NCI-H1048 (cell line): ENCODE data around the gene SEC61B.
"Not testable (repeated sequence)": the region's sequence is repeated elsewhere in the genome, so short reads cannot be mapped to it uniquely, and the experiment has no call there.

Experiments used
- DNase-seq: peaks from one replicate; lab custom pipeline; 2025; lab: John Stamatoyannopoulos, UW

The SEC61B gene

DNA sequence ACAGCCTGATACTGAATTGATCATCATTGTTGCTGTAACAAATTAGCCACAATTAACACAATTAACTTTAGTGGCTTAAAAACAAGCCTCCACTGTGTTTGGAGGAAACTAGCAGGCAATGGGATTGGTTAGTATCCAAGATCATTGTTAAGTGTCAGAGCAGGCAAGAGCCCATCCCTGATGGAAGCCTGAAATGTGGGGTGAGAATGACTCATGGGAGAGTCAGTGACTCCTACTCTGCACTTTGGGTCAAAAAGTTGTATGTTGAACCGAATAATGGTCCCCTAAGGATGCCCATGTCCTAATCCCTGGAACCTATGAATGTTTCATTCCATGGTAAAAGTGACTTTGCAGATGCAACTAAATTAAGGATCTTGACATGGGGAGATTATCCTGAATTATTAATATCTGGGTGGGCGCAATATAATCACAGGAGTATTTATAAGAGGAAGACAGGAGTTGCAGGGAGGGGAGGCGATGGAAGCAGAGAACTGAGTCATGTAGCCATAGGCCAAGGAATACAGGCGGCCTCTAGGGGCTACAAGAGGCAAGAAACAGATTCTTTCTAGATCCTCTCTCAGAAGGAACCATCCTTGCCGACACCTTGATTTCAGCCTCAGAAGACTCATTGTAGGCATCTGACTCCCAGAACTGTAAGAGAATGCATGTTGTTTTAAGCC is 29.2 kb upstream of the SEC61B start:
- DNase-seq: no peak

DNA sequence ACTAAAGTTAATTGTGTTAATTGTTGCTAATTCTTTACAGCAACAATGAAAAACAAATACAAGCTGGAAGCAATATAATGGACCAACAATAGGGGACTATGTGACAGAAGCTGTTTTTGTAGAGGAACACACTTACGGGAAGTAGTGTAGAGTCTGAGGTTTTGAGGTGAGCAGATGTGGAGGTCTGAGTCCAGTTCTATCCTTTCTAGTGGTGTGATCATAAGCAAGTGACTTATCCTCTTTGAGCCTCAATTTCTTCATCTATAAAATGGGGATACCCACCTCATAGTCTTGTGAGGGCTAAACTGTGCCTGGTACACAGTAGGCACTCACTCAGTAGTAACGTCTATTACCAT is 28.6 kb upstream of the SEC61B start:
- no peak for DNase-seq

DNA sequence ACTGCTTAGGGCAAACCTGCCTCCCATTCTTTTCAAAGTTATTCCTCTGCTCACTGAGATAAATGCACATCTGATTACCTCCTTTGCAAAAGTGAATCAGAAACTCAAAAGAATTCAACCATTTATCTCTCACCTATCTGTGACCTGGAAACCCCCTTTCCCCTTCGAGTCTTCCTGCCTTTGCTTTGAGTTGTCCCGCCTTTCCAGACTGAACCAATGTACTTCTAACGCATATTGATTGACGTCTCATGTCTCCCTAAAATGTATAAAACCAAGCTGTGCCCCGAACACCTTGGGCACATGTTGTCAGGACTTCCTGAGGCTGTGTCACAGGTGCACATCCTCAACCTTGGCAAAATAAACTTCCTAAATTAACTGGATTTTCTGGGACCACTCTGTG is 25.6 kb upstream of the SEC61B start:
- not testable (repeated sequence) for DNase-seq

DNA sequence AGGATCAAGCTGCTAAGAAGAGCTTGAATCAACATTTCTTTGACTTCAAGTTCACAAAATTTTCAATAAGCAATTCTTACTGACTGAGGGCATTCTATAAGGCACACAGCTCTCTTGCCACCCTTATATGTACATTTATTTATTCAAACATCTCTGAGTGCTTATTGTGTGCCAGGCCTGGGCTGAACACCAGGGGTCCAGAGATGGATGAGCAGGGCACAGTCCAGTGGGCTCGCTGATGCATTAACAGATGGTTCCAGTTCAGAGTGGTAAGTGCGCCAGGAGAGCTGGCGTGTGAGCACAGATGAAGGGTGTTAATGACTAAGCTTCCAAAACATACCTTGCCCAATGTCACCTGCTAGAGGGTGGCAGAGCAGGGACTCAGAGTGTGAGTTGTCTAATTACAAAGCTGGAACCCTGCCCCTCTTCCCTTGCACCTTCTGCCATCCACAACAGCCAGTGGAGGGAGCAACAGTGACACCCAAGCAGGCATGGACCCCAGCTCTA is 24.9 kb upstream of the SEC61B start:
- DNase-seq: no peak

DNA sequence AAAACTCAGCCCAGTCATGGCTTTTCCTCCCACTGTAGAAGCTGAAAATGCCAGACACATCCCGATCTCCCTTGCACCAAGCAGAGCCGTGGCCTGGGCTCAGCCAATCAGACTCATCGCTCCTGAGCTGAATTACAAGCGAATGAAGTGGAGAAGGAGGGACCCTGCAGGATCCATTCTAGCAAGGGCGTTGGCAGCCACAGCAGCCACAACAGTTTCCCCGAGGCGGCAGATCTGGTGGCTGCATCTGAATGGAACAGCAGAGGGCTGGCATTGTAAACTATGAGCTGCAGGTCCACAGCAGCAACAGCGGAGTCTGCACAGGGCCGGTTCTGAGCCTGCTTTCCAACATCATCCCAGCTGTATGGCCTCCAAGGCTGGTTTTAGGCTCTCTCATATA is 24.1 kb upstream of the SEC61B start:
- no peak for DNase-seq

DNA sequence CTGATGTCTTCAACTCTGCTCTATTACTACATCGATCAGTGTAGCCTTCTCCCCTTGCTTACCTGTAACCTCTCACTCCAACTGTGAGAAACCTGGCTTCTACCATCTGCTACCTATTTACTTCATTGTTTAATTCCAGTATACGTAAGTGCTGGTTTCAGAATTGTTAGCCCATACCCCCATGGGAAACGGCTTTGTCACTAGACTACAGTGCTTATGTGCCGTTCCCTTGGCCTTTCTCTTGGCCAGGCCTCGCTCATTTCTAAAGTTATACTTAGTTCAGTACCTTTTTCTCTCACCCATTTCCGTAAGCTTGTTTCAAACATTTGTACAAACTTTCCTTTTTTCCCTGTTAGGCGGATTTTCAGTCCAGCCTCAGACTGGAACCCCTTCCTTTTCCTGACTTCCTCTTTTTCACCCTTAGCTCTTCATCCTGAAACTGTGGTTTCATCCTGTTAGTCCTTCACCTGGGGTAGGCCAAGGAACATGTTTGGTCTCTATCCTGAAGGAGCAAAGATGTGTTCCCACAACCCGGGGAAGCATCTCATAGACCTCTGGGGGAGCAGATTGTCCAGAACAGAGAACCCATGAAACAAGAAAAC is 22.0 kb upstream of the SEC61B start:
- DNase-seq: no peak

DNA sequence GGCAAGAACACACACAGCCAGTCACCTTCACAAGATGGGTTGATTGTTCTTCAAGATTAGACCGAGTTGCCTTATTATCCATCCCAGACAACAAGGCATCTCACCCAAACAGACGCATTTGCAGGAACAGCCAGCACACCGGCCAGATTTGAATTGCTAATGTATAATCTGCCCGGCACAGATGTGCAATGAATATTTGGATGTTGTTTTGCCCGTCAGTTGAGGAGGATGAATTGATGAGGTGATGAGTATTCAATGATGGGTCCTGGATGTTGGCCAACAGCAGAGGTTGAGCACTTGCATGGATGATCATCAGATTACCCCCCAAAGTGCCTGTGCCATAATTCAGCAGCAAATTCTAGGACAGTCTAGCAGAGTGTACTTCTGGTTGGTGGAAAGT is 20.5 kb upstream of the SEC61B start:
- no peak for DNase-seq

DNA sequence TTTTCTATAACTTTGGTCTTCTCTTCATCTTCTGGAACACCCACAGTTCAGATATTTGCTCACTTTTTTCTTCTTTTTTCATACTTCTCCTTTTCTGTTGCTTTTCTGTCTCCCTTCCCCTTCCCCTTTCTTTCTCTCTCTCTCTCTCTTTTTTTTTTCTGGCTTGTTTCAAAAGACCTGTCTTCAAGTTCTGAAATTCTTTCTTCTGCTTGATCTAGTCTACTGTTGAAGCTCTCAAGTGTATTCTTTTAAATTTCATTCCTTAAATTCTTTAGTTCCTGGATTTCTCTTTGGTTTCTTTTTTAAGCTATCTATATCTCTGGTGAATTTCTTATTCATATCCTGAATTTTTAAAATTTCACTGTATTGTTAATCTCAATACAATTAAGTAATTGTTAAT is 11.5 kb upstream of the SEC61B start:
- no peak for DNase-seq

DNA sequence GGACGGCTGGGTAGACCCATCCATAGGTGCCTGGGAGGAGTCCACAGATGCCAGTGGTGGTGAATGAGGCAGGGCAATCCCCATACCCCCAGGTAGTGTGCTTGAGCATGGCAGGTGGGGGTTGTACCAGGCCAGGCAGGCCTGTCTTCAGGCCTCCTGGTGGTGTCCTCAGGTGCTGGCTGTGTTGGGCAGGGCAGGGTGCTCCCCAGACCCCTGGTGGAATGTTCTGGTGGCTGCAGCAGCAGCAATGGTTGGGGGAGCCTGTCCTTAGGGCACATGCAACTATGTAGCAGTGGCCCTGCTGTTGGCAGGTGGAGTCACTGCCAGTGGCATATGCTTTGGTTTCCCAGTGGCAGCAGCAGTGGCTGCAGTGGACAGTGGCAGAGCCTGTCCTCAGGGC is 10.3 kb upstream of the SEC61B start:
- no peak for DNase-seq

DNA sequence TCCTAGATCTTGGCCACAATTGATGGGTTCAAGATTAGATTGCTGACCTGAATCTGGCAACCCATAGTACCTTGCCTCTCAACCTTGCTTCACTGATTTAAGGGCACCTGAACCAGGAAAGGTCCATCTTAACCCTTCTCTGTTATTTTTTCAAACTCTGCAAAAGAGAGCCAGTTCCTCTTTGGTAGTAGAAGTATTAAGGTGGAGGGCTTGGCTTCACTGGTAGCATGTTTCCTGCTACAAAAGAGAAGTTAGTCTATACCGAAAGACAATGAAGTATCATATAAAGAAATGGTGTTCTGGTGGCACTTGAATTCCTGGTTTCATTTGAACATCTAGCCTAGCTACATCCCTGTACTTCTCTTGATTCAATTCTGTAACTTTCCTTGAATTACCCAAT is 8.9 kb upstream of the SEC61B start:
- DNase-seq: no peak

DNA sequence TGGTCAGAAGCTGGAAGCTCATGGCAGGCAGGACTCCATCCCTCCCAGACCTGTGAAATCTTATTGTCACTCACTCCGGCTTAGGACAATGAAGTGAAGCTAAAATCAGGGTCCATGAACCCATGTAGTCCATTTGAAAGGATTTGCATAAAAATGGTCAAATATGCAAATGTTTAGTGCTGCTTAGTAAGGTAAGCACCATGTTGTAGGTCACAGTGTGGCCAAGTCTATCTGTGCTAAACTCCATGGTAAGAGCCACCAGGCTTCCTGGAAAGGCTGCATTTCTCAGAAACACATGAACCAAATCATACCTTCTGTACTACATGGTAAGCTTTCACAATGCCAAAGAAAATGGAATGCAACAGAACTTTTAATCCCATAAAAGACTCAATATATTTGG is 6.0 kb upstream of the SEC61B start:
- DNase-seq: no peak

DNA sequence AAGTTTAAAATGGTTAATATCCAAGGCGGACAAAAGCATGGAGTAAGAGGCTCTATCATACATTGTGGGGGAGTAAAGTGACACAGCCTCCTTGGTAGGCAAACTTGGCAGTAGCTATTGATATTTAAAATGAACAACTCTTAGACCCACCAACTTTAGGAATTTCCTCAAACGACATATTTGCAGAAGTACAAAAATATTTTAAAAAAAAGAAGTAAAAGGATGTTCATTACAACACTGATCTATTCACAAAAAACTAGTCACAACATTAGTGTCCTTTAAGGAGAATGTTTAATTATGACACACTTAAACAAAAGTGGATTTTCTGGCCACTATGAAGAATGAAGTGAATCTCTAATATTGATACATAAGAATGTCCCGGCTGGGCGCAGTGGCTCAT is 2.1 kb upstream of the SEC61B start:
- DNase-seq: no peak

DNA sequence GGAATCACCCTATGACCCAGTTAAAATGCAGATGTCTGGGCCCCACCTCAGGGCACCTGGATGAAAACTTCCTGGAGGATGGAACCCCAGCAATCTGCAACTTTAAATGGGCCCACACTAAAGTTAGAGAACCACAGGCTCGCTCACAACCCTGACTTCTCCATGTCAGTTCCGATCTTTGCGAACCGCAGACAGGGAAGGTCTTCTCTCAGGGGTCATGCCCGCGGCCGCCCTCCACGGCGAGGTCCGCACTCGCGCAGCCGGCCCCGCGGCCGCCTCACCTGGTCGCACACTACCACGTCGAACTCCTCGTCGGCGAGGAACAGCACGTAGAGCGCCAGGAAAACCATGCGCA is 839 bp upstream of the SEC61B start:
- DNase-seq: no peak

DNA sequence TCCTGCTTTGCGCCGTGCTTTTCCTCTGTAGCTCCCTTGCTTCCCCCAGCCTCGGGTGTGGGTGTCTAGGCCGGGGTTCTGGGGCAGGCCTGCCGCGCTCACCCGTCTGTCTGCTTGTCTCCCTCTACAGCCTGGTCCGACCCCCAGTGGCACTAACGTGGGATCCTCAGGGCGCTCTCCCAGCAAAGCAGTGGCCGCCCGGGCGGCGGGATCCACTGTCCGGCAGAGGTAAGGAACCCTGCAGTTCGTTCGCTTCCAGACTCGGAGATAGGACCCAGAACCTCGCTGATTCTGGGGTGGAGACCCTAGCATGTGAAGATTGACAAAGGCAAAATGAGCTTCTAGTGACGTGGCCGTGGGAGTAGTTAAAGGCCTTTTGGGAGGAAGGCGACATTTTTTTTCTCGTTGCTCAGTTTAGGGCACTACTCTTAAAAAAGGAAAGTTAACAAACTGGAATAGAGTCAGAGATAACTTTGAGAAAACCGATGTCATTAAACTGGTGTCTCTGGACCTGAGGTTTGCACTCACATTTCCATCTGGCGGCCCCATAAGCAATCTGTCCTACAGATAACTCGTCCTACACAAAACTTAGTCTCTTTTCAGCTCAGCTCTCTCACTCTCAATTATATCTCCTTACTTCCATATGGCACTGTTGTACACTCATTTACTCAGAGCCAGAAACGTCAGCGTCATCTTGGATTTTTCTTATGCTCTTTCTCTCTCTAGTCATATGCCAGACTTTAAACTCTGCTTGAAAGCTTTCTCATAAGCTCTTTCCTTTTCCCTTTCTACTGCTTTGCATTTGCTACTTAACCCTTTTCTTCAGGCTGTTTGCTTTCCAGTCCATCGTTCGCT is 561 bp downstream of the SEC61B start:
- no peak for DNase-seq

DNA sequence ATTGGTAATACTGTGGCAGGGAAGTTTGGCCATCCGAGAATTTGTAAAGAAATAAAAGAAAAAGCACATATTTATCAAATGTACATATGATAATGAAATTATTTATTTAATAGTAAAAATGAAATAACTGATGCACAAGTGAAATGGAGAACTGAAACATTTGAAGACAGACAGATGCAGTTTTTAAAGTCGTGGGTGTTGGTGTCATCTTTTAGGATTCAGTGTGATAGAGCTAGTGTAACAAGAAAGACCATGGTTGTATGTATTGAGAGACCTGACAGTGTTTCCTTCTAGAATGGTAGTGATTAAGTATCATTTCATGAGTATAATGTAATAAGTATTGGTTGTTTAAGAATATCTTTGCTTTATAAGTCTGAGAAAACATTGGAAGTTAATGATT is 2.4 kb downstream of the SEC61B start:
- DNase-seq: no peak

DNA sequence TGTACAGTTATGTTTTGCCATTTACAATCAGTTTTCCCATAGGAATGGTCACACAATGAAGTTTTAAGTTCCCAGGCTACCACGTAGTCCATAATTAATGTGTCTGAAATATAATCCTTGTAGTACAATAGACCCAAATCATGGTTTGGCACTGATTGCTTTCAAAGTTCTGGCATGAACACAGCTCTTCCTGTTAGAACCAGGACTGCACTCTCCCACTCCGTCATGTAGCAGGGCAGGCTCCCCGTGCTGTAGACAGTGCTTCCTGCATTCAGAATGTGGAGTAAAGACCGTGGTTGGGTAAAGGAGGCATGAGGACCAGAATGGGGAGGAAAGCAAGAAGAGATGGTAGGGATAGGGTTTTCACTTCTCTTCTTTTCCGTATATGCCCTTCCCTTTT is 4.0 kb downstream of the SEC61B start:
- no peak for DNase-seq

DNA sequence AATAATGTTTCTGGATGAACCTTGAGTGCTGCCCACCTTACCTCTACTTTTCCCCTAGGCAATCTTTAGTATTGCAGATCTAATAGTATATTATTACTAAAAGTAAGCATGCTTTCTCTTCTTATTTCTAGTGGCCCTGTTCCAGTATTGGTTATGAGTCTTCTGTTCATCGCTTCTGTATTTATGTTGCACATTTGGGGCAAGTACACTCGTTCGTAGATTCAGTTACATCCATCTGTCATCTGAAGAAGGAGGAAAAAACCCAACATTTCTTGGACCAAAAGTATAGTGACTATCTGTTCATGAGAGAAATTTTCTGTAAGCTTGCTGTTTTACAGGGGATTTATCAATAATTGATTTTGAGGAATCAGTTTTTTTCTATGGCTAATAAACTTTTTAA is 8.1 kb downstream of the SEC61B start:
- no peak for DNase-seq

DNA sequence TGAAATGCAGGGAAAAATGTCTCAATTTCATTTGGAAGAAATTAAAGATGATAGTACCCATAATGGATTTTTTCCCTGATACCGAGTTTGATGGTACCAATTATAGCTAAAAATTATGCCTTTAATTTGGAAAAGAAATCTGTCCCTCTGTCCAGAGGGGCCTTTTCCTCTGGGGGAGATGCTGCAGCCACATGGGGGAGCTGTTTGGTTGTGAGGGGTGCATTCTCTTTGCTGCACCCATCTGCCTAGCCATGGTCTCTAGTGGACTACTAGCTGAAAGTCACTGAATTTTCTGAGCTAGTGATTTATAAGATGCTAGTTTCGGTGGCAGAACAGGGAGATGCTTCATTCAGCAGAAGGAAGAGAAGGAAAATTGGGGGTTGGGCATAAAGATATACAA is 9.6 kb downstream of the SEC61B start:
- DNase-seq: no peak

DNA sequence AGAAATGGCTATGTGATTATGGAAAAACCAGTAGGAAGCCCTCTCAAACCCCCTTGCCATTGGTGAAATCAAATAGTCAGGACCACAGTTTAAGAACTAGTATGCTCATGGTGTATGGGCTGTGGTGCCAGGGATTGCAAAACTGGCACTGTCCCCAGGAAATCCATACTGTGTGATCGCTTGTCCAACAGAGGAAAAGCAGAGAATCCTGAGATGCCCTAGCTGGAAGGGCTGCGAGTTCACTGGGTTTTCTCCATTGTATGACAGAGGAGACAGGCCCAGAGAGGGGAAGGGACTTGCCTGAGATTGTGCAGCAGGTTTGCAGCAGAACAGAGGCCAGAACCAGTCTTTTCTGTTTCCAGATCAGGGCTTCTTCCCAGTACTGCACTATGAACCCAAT is 12.5 kb downstream of the SEC61B start:
- no peak for DNase-seq

DNA sequence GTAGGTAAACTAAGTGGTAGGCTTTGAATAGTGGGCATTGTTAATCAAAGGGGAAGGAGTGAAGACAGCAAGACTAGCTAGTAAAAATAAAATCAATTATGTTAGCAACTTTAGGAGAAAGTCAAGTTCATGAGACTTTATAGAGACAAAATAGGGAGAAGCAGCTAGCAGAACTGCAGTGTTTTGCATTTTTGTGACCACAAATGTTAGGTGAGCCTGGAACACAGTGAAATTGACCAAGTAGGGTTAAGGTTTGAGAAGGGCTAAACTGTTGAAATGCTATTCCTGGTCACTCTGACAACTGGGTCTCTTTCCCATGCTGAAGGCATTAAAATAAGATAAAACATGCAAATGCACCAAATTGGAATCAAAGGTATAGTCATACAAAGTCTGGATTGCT is 13.0 kb downstream of the SEC61B start:
- no peak for DNase-seq

DNA sequence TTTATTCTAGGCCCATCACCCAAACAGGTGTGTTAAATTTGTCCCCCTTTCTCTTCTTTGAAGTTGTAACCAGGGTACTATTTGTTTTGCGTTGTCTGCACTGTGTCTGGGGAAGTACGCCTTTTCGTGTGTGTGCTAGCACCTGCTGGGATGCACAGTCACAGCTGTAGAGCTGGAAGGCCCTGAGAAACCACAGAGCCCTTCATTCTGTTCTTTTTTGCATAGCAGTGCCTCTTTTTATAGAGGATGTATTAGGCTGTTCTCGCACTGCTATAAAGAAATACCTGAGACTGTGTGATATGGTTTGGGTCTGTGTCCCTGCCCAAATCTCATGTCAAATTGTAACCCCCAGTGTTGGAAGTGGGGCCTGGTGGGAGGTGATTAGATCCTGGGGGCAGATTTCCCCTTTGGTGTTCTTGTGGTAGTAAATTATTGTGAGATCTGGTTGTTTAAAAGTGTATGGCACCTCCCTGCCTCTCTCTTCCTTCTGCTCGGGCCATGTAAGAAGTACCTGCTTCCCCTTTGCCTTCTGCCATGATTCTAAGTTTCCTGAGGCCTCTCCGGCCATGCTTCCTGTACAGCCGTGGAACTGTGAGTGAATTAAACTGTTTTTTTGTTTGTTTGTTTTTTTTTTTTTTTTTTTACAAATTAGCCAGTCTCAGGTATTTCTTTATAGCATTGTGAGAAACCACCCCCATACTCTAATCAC is 14.0 kb downstream of the SEC61B start:
- no peak for DNase-seq

DNA sequence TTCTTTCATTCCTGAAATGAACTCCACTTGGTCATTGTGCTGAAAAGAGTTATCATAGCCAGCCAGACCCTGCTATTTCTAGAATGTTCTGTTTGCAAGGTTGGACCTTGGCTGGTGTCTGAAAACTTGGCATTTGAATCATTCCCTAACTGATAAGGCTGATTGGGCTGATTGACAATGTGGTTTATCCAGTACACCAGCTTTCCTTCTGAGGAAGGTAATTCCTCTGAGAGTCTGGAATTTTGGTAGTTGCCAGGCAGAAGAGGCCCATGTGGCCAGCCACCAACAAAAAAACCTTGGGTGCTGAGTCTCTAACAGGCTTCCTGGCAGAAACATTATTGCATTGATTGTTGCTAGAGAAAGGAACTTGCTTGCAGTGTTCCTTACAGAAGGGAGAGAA is 15.3 kb downstream of the SEC61B start:
- DNase-seq: no peak

DNA sequence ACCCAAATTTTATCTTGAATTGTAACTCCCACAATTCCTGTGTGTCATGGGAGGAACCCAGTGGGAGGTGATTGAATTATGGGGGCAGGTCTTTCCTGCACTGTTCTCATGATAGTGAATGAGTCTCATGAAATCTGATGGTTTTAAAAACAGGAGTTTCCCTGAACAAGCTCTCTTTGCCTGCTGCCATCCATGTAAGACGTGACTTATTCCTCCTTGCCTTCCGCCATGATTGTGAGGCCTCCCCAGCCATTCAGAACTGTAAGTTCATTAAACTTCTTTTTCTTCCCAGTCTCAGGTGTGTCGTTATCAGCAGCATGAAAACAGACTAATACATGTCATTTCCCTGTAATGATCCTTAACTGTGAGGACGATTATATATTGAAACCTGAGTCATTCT is 15.8 kb downstream of the SEC61B start:
- not testable (repeated sequence) for DNase-seq
